Measurements from ENCODE around the gene OR8B4. TPM values are rescaled to one million over a fixed set of nuclear protein-coding genes. Genes with fewer than 3 reads are reported as not detected.
"Not testable (repeated sequence)": the region's sequence is repeated elsewhere in the genome, so short reads cannot be mapped to it uniquely, and the experiment has no call there.

OR8B4 gene
- total RNA-seq, 1 donor: not detected

DNA sequence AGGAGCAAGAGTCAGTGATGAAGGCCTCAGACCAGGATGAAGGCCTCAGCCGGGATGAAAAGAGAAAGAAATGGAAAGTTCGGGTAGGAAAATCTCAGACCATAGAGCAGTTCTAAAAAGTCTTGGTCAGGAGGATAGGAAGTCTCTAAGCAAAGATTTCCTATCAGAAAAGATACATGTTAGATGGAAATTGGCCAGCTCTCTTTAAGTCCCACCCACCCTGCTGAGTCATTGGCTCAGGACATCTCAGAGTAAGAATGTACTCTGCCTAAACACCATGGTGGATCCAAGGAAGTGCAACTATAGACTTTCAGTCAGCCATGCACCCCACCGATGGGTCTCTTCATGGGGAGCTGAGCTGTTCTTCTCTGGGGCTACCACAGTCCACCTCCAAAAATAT, 30.3 kb downstream of the OR8B4 start:
- no peak overlapping the region for H3K4me3 ChIP-seq (ENCODE audit: low read depth, low read length)
- TF ChIP-seq, protein P1, sequence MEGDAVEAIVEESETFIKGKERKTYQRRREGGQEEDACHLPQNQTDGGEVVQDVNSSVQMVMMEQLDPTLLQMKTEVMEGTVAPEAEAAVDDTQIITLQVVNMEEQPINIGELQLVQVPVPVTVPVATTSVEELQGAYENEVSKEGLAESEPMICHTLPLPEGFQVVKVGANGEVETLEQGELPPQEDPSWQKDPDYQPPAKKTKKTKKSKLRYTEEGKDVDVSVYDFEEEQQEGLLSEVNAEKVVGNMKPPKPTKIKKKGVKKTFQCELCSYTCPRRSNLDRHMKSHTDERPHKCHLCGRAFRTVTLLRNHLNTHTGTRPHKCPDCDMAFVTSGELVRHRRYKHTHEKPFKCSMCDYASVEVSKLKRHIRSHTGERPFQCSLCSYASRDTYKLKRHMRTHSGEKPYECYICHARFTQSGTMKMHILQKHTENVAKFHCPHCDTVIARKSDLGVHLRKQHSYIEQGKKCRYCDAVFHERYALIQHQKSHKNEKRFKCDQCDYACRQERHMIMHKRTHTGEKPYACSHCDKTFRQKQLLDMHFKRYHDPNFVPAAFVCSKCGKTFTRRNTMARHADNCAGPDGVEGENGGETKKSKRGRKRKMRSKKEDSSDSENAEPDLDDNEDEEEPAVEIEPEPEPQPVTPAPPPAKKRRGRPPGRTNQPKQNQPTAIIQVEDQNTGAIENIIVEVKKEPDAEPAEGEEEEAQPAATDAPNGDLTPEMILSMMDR (IDR thresholded peaks at IDR 0.05; ENCODE audit: insufficient read depth, low read length): no peak
- peak; percentile 14 for DNase-seq (ENCODE audit: low read depth)

DNA sequence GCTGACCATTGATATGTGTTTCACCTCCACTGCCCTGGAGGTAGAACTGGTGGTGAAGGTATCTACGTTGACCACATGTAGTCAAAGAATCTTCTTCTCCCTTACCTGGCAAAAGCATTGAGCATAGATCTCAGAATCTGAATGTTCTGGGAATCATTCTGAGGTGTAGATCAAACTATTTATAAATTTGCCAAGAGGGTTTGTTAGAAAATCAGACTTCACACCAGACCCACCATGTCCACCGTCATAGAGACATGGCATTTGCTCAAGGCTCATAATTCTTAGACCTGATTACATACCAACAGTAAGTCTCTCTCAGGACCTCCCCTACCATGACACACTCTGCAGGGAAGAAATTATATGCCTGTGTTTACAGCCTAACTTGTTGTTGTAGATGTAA, 40.3 kb downstream of the OR8B4 start, which contains the start of gene OR8B2:
OR8B2 (minus strand) TSS at position 101 of the 400 bp plus-strand sequence. CDS start 1,156 bp downstream, outside the sequence.
- TF ChIP-seq, protein P1 (IDR thresholded peaks at IDR 0.05; ENCODE audit: insufficient read depth, low read length): no peak
- DNase-seq (ENCODE audit: low read depth): no peak
- H3K4me3 ChIP-seq (ENCODE audit: low read depth, low read length): no peak within 1 kb of the TSS

DNA sequence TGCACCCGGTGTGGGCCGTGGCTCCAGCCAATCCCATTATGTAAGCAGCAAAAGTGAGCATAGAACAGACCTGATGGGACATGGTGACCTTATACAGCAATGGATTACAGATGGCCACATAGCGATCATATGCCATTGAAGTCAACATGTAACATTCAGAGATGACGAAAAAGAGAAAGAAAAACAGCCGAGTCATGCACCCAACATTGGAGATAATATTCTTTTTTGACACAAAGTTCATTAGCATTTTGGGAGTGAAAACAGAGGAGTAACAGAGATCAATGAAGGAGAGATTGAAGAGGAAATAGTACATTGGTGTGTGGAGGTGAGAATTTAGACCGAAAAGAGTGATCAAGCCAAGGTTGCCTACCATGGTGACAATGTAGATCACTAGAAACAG, 41.8 kb downstream of the OR8B4 start:
- not testable (repeated sequence) for DNase-seq (ENCODE audit: low read depth); H3K4me3 ChIP-seq (ENCODE audit: low read depth, low read length)

DNA sequence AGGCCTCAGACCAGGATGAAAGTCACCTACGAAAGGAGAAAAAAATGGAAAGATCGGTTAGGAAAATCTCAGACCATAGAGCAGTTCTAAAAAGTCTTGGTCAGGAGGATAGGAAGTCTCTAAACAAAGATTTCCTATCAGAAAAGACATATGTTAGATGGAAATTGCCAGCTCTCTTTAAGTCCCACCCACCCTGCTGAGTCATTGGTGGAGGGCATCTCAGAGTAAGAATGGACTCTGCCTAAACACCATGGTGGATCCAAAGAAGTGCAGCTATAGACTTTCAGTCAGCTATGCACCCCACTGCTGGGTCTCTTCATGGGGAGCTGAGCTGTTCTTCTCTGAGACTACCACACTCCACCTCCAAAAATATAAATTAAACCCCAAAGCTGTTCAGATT, 44.1 kb downstream of the OR8B4 start:
- TF ChIP-seq, protein P1 (IDR thresholded peaks at IDR 0.05; ENCODE audit: insufficient read depth, low read length): no peak
- H3K4me3 ChIP-seq (ENCODE audit: low read depth, low read length): no peak overlapping the region
- no peak for DNase-seq (ENCODE audit: low read depth)

DNA sequence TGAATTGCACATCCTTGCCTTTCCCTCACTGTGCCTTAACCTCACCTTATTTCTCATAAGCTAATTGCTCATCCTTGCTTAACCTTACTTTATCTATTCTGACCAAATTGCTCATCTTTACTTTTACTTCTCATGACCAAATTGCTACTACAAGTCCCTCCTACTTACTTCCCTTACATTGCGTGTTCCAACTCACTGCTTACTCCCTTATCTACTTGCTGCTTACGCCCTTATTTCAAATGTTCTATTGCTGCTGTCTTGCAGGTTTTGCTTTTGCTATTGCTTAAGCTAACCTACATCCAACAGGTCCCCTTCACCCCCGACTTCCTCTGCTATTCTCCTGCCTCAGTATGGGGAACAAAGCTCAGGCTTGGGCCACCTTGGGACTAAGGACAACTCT, 48.4 kb downstream of the OR8B4 start:
- no peak overlapping the region for H3K4me3 ChIP-seq (ENCODE audit: low read depth, low read length)
- no peak for DNase-seq (ENCODE audit: low read depth)
- TF ChIP-seq, protein P1 (IDR thresholded peaks at IDR 0.05; ENCODE audit: insufficient read depth, low read length): no peak

Other genes starting within 250 kb of the OR8B4 start
- not detected in 2 replicates for gene OR10D3, start 241.5 kb downstream of the OR8B4 start, total RNA-seq (ENCODE audit: low replicate concordance)
- gene OR8G1, start 183.8 kb downstream of the OR8B4 start, total RNA-seq (ENCODE audit: low replicate concordance): not detected in 2 replicates
- gene OR8G5, start 168.5 kb downstream of the OR8B4 start, total RNA-seq (ENCODE audit: low replicate concordance): not detected in 2 replicates
- not detected in 2 replicates for gene OR8D1, start 110.9 kb downstream of the OR8B4 start, total RNA-seq (ENCODE audit: low replicate concordance)
- not detected in 2 replicates for gene OR8D2, start 104.7 kb downstream of the OR8B4 start, total RNA-seq (ENCODE audit: low replicate concordance)
- not detected in 2 replicates for gene OR8B2, start 40.4 kb downstream of the OR8B4 start, total RNA-seq (ENCODE audit: low replicate concordance)
- not detected in 2 replicates for gene OR8B3, start 25.8 kb downstream of the OR8B4 start, total RNA-seq (ENCODE audit: low replicate concordance)
- not detected in 2 replicates for gene OR8B8, start 20.8 kb upstream of the OR8B4 start, total RNA-seq (ENCODE audit: low replicate concordance)
- gene OR8B12, start 118.8 kb upstream of the OR8B4 start, total RNA-seq (ENCODE audit: low replicate concordance): not detected in 2 replicates
- not detected in 2 replicates for gene OR8A1, start 145.1 kb upstream of the OR8B4 start, total RNA-seq (ENCODE audit: low replicate concordance)
- gene PANX3, start 186.6 kb upstream of the OR8B4 start, total RNA-seq (ENCODE audit: low replicate concordance): not detected in 2 replicates
- 31.2 and 46.2 TPM in 2 replicates for gene TBRG1, start 198.0 kb upstream of the OR8B4 start, total RNA-seq (ENCODE audit: low replicate concordance)
- gene SIAE, start 248.9 kb upstream of the OR8B4 start, total RNA-seq (ENCODE audit: low replicate concordance): 14.6 and 15.1 TPM in 2 replicates
- gene SPA17, start 249.0 kb upstream of the OR8B4 start, total RNA-seq (ENCODE audit: low replicate concordance): 3.9 and 9.1 TPM in 2 replicates

Data from fibroblast of the aortic adventitia (primary cell).